Thyroid gland (tissue), 4 donors: ENCODE data around the gene TATDN3.

Source experiments
- CTCF ChIP-seq, 6 experiments: fragments of 200-600 bp in 3 of 6; fragments of 450-650 bp in 3 of 6; sonication (generic) in 3 of 6; IDR thresholded peaks; one replicate each; pipeline ENCODE4 v1.5.1; 2016 to 2019; ENCODE audit warnings: antibody characterized with exemption in 6 of 6, mild to moderate bottlenecking in 2 of 6, inconsistent platforms in 1 of 6, moderate library complexity in 1 of 6
- POLR2A ChIP-seq, 2 donors: fragments of 450-650 bp; IDR thresholded peaks; one replicate each; pipeline ENCODE4 v1.6.1; 2017; ENCODE audit warnings: antibody characterized with exemption in 2 of 2, mild to moderate bottlenecking in 2 of 2, moderate library complexity in 1 of 2

DNA sequence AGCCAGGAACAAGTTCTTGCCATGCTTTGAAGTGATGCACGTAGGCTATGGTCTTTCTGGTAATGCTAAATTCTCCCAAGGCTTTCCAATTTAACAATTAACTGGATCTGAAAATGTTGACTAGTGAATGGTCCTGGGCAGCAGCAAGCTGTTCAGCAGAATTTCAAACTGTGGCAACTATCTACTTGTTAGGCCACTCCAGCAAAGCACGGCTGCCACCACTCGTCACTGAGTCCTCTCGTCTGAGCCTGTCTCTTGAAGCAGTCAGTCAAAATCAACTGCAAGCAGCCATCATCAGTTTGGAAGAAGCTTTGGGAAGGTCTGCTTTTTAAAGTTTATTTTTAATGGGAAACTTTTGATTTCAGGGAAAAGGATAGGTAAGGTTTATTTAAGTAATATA, 72.5 kb downstream of the TATDN3 start:
- no peak for TF ChIP-seq CTCF (IDR thresholded peaks at IDR 0.05)
- TF ChIP-seq POLR2A (IDR thresholded peaks at IDR 0.05): no peak
